HG02884 (cell line): Measurements from ENCODE around the gene TMEM220.
A peak's percentile ranks its signal among the peaks of the same experiment; 100 is the strongest.

Experiments
- ATAC-seq: cut with Tn5 transposase; IDR thresholded peaks from one replicate; pipeline ENCODE4 v1.9.1; 2021; ENCODE audit warnings: mild to moderate bottlenecking, moderate library complexity; ENCODE audit not compliant: unreplicated experiment

TMEM220 gene

DNA sequence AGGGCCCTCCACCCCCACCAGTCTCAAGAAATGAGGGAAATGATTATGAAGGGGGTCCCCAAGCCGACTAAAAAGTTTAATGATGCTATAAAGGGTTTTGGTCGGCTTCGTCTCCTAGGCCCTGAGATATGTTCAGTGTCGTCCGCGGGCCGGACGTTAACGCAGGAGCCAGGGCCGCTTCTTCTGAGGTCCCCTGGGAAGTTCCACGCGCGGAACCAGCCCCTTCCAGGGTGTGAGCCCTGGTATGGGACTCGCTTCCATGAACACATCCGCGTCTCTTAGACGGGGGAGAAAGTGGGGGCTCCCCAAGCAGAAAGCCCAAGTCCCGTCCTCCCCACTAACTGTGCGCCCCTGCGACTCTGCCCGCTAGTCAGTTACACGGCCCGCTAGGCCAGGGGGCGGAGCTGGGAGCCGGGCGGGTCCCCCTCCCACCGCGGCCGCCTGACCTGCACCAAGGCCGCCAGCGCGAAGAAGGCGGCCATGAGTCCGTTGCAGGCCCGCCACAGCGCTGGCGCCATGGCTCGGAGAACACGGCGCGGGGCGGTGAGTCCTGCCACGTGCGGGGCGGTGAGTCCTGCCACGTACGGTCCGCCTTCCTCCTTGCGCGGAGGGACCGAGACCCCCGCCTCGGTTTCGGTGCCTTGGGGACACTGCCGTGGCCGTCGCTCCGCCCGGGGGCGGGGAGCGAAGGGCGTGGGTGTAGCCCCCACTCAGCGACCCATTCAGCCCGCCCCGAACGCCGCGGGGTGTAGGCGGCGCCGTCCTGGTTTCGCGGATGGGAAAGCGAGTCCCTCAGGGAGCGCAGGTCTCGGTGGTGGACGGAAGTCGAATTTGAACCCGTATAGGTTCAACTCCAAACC, at the start of gene TMEM220:
Gene TMEM220 (minus strand): TSS at position 690 of the 860 bp plus-strand sequence. CDS start 172 bp downstream, at position 518.
- peak; percentile 69 for ATAC-seq

DNA sequence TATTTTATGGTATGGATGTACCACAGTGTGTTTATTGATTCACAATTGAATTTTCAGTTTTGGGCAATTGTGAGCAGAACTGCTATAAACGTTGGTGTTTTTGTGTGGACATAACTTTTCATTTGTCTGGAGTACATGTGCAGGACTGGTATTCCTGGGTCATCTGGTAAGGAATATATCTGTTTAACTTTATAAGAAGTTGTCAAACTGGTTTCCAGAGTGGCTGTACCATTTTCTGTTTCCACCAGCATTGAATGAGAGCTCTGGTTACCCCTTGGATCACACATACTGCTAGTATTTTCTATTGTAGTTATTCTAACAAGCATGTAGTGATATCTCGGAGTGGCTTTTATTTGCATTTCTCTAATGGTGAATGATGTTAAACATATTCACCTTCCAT, 49.8 kb upstream of the TMEM220 start:
- ATAC-seq, result no peak

- ATAC-seq, result no peak
These were observed 48.1 kb upstream of the TMEM220 start for GRCh38 chr17:10777890-10778289.

GRCh38 chr17:10777131-10777807, 47.4 kb upstream of the TMEM220 start:
- no peak for ATAC-seq

- ATAC-seq, result no peak
These were observed 46.6 kb upstream of the TMEM220 start for GRCh38 chr17:10776381-10776780.

DNA sequence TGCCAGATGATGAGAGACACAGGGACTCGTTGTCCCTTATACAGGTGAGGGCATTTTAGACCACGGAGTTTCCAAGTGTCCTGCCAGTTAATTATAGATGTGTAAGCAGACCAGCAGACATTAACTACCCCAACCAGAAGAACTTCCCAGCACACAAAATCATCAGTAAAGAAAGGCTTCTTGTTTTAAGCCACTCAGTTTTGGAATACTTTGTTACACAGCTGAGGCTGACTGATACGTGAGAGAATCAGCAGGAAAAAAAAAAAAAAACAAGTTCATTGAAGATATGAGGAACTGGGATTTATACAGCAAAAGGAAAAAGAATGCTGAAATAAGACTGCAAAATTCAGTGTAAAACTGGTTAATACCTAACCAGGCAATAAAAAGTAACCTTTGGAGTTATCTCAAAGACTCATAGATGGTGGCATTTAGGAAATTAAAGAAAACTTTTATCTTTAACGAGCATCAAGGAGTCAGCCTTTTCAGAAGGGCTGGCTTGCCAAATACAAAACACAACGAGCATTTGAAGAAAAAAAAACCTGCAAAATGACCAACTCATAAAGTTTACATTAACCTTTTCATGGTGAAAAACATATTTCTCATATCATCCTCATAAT, 46.0 kb upstream of the TMEM220 start:
- no peak for ATAC-seq

GRCh38 chr17:10775058-10775457, 45.2 kb upstream of the TMEM220 start:
- ATAC-seq, result no peak

GRCh38 chr17:10773391-10773790, 43.6 kb upstream of the TMEM220 start:
- ATAC-seq, result no peak

DNA sequence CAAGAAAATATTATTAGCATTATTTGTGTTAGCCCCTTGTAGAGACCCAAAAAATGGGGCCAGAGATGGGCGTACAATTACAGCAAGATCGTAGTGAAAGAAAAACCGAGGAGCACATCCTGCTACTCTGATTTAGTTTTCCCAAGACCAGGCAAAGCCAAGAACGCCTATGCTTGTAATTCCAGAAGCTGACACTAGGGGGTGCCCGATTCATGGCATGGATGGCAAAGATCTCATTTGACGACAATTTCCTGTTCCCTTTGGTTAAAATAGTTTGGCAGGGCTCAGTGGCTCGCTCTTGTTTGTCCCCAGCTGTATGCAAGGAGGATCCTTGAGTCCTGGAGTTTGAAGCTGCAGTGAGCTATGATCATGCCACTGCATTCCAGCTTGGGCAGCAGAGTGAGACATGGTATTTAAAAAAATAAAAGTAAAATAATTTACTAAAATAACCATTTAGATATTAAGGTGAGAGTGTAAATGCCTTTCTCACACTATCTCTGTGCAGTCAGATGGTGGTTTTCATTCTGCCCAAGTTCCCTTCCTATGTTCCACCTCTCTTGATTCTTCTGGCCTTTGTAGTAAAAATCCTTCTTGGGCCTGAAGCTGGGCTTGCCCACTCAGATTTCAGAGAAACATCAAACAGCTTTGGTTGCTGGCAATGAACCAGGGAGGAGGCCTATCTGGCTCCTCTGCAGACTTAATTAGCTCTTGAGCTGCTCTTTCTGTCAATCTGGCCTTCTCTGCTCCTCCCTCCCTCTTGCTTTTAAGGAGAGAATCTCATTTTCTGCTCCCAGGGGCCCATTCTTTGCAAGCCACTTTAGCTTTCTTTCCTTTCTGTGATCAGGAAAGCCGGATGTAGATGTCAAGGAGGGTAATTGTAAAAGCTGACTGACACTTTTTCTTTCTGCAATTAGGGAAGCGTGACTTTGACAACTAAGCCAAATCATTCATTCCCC, 42.9 kb upstream of the TMEM220 start:
- no peak for ATAC-seq

- no peak for ATAC-seq
These were observed 41.3 kb upstream of the TMEM220 start for GRCh38 chr17:10771148-10771547.

DNA sequence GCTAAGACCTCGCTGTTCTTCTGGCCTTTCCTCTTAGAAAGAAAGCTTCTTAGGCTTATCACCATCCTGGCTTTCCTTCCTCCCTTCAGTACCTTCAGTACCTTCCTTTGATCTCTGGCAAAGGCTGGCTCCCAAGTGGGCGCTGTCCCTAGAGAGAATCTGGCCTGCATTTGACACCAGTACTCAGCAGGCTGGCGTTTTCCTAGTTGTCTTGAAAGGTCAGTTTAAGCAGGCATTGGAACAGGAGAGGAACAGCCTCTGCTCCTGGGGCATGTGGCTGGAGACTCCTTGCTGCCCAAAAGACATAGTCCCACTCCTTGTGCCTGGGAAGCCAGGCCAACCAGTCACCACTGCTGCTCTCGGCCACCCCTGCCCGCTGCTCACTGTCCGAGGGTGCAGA, 40.0 kb upstream of the TMEM220 start:
- no peak for ATAC-seq

- ATAC-seq, result no peak
These were observed 39.0 kb upstream of the TMEM220 start for GRCh38 chr17:10768750-10769251.

- ATAC-seq, result no peak
These were observed 37.4 kb upstream of the TMEM220 start for GRCh38 chr17:10767232-10767631.

GRCh38 chr17:10762037-10762436, 32.2 kb upstream of the TMEM220 start:
- ATAC-seq, result no peak

DNA sequence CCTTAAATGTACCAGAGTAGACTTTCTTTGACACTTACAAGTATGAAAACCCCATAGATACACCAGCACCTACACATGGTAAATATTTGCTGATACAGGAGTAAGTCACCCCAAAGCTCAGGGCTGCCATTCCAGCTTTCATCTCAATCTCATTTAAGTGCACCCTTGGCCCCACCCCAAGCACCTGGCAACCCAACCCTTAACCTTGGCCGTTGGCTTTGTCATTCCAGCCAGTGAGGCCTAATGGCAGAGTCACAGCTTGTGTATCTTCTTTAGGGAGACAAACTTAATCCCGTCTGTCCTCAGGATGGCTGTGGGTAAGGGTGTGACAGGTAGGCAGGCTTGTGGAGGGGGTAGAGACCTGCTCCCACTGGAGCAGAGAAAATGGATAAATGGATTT, 31.5 kb upstream of the TMEM220 start:
- ATAC-seq, result no peak

DNA sequence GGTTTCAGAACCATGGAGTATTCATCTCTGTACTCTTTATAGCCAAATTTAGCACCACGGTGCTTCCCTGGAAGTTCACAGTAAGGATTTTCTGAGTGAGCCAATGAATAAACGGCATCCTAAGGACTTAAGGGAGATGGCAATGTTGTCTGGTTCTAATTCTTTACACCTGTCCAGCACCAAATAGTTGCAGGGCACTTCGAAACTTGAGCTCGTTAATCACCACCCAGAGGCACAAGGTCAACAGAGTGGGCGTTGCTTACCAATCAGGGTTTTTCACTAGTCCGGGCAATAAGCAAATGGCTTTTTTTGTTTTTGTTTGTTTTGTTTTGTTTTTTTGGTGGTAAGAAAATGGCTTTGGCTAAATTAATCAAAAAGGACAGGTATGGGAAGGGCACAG, 28.2 kb upstream of the TMEM220 start:
- no peak for ATAC-seq

- ATAC-seq, result no peak
These were observed 27.8 kb upstream of the TMEM220 start for GRCh38 chr17:10757647-10758046.

DNA sequence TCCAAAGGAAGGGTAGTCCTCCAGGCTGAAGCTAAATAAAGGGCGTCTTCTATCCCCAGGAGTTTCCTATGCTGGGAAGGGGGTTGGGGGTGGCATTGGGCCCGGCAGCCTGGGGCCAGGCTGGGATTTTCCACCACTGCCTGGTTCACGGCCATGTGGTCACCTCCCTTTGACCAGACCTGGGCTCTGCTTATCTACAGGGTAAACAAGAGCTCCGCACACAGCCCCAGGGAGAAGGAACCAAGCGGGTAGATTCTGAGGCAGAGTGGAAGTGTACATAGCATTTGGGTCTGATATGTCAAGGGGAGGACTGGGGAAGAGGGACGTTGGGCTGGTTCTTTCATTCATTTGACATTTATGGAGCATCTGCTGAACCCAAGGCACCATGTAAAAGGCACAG, 27.2 kb upstream of the TMEM220 start:
- no peak for ATAC-seq

DNA sequence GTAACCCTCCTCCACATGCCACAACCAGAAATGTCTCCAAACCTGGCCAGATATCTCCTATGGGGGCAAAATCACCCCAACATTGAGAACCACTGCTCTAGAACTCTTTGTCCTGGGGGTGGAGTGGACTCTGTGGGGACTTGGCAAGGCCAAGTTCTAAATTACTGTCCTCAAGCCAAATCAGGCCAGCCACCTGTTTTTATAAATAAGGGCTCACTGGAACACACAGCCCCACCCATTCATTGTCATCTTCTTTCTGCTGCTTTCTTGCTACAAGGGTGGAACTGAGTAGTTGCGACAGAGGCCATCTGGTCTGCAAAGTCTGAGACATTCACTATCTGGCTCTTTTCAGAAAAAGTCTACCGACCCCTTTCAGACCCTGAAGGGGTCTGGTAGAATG, 26.8 kb upstream of the TMEM220 start:
- no peak for ATAC-seq

DNA sequence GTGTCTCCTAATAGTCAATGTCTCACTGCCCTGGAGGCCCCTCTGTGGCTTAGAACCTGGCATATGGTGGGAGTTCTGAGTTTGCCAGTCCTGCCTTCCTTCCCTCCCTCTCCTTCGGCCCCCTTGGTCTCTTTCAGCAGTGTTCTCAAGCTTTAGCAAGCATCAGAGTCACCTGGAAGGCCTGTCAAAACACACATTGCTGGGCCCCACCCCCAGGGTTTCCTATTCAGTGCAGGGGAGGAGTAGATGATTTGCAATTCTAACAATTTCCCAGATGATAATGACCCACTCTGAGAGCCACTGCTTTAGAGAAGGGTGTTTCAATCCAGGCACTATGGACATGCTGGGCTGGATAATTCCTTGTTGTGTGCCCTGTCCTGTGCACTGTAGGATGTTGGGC, 26.4 kb upstream of the TMEM220 start:
- no peak for ATAC-seq
